CD4-positive, alpha-beta T cell treated with Interleukin-1 beta for 1 hour (primary cell): Measurements from ENCODE around the gene PHACTR1.

Source experiments
- DNase-seq, 2 donors: peaks; one replicate each; pipeline ENCODE4 v3.0.0-alpha.2; 2020 to 2022

The PHACTR1 gene

DNA sequence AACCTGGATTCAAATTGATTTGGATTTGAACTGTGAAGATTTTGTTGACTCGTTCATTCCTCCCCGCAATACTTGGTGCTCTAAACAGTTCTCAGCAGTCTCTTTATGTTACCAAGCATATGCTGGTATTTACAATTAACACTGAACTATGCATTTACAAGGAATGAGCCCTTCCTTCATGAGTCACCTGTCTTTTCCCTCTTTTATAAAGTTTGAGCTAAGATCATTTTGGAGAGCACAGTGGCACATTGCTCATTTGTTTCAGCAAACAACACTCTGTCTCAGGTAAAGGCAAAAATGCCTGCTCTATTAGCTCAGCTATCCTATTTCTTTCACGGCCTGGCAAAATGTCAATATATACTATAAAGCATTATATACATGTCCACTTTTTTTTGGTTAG lies 285.4 kb downstream of the PHACTR1 start:
- no peak for DNase-seq

DNA sequence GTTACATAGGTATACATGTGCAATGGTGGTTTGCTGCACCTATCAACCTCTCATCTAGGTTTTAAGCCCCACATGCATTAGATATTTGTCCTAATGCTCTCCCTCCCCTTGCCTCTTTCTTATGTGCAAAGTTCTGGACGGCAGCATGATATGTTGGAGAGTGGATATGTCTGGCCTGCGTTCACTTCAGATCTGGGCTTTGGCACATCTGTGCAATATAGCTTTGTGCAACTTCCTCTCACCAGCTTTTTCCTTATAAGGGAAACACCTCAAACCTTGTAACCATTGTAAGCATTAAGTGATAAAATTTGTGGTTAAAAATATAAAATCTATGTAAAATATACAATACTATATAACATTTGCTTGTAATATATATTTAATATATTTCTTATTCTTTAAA lies 288.0 kb downstream of the PHACTR1 start:
- DNase-seq, result no peak

DNA sequence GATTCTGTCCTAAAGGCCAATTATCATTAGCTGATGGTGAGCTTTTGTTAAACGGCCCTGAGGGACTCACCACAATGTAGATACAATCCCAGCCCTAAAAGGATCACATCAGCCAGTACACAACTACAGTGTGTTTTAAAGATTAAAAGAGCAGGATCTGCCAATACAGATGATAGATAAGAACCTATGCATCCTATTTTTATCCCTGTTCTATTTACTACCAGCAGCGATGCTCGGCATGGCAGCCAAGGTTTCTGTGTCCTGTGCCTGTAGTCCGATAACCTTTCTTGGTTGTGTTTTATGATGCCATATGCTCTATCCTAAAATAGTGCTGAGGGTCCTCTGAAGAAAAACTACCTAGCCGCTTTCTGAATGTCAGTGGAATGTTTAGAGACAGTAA lies 289.4 kb downstream of the PHACTR1 start:
- DNase-seq, result no peak

DNA sequence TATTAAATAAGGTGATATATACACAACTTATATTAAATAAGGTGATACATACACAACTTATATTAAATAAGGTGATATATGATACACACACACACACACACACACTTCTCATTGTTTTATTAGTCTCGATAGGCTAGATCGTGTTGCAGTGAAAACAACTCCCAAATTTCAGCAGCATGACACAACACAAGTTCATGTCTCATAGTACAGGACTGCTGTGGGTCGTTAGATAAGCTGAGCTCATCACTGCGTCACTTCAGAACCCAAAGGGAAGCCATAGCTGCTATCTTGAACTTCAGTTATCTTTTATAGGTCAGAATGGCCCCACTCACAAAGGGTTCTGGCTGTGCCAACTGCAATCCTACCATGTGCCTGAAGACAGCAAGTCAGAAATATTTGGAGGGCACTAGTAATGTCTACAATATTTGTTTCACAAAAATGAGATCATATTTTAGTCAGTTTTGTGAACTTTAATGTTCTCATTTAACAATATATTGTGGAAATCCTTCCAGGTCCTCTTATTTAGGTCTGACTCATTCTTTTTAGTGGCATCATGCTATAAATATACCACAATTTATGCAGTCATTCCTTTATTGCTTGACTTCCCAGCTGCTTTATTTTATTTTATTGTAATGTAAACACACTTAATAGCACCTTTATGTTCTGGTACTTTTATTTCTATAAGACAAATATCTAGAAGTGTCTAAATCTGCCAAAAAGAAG lies 290.2 kb downstream of the PHACTR1 start:
- DNase-seq, result no peak

DNA sequence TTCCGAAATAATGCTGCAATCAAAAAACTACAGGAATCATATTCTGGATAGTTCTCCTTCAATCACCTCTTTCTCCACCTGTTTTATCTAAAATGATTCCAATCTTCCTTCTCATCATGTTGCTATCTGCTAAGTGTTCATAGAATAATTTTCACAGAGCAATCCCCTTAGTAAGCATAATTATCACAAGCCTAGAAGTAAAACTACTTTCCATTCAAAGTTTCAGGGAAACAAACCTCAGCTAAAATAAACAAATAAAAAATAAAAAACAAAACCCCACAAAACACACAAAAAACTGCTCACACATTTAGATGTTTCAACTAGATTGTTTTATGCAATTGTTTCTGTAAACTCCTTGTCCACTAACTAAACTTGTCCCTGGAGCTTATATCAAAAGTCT lies 291.2 kb downstream of the PHACTR1 start:
- DNase-seq, result no peak

DNA sequence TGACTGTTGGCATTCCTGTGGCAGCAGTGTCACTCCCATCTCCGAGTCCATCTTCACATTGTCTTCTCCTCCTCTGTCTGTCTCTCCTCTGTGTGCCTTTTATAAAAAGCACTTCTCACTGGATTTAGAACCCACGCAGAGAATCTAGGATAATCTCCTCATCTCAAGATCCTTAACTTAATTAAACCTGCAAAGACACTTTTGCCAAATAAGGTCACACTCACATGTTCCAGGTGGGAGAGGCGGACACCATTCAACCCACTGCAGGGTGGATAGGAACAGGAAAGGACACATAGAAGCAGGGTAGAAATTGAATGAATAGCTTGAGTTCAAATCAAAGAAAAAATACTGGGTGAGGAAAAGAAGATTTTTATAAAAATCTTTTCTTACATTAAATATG lies 292.5 kb downstream of the PHACTR1 start:
- no peak for DNase-seq

DNA sequence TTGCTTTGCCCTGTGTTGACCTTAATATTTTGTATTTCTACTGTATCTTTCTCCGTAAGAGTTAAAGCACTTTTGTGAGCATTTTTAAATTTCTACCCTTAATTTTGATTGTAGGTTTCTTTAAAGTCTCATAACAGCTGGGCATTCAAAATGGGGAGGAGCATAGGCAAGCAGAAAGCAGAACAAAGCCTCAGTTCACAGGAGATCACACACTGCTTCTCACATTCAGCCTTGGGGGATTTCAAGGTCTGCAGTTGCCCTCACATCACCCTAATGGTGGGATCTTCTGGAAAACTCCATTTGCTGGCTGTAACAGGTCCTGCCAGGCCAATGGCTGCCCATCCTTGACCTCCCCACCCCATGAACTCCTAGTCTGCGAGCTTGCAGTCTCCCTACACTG lies 292.9 kb downstream of the PHACTR1 start:
- no peak for DNase-seq

DNA sequence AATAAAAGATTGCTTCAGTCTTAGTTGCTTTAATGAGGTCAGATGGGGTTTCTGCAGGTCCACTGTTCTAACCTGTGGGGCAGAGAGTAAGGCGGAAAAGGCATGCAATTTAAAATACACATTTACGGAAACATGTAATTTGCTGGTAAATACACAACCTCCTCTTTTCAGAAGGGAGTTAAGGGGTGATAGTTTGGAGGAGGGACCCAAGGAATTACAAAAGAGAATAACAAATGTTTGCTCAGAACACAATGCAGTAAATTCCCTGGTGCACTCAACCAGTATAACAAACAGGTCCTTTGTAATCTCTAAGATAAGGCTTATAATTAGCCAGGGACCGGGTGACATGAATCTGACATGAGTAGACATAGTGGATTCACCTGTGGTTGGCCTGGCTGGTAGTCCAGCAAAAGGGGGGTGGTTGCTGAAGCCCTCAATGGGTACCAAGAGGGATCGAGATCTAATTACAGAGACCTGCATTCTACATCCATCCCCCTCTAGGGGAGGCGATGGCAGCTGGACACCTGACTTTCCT lies 295.1 kb downstream of the PHACTR1 start:
- no peak for DNase-seq

DNA sequence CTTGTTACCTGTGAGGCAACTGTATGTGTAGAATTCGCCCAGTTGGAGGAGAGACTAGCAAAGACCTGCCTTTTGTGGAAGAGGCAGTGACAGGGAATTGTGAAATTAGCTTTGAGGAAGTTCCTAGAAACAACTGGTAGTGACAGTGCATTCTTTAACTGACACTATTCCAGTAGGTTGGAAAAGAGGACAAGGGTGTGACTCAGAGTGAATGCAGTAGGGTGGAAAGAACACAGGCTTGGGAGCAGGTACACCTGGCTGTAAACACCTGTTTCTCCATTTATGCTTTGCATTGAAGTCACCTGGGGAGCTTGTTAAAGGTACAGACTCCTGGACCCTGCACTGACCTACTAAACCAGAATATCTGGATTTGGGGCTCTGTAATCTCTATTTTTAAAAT lies 295.7 kb downstream of the PHACTR1 start:
- DNase-seq, result no peak

DNA sequence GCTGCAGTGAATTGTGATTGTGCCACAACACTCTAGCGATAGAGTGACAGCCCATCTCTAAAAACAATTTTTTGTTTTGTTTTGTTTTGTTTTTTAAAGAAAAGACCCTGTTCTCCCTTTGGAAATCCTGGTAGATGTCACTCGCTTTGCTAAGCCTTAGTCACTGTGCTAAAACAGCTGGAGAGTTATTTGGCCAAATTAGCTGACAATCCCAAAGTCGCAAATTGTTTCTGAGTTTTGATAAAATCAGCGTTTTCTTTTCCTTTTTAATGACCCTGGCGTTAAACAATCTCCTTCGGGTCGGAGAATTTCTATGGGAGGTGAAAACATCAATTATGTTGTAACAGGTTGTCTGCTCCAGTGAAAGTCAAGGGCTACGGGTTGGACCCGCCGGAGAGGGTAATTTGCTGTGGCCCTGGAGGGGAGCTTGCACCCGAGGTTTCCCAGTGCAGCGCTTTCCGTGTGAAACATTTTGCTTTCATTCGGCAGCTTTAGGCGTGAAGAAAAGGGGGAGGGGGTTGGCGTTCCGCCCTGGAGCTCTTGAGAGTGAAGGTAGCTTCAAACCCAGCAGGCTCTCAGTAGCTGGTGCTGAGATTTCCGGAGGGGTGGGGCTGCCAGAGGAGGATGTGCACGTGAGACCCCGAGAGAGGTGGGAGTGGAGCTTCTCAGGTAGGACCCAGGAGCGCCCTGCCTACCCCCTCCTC lies 296.6 kb downstream of the PHACTR1 start:
- peak in 1 of 2 donors; percentile 1 for DNase-seq

DNA sequence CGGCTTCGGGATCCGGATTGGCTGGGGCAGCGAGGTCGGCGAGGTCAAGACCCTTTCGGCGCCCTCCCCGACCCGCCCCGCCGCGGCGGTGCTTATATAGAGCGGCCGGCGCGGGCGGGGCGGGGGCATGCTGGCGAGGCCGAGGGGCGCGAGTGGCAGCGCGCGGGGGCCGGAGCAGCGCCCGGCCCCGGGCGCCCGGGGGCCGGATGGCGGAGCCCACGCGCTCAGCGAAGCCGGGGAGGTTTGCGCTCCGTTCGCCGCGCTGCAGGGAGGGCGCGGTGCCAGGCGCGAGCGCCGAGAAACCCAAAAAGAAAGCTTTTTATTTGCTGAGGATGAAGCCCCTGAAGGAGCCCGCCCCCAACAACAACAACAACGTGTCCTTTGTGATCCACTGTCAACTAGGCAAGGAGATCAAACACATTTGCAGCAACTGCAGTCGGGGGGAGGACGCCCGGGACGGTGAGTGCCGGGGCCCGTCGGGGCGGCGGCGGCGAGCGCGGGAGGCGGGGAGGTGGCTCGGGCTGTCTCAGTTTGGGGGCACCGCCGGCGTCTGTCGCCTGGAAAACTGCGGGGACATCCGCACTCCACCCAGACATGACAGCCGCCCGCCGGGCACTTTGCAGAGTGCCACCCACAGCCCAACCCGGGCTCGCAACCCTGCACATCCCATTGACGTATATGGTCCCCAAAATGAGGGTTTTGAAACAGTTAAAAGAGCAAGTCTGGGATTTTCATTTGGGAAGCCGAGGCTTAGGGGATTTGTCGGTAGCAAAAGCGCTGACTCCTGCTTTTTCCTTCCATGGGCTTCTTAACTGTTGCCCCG lies 297.3 kb downstream of the PHACTR1 start:
- no peak for DNase-seq

DNA sequence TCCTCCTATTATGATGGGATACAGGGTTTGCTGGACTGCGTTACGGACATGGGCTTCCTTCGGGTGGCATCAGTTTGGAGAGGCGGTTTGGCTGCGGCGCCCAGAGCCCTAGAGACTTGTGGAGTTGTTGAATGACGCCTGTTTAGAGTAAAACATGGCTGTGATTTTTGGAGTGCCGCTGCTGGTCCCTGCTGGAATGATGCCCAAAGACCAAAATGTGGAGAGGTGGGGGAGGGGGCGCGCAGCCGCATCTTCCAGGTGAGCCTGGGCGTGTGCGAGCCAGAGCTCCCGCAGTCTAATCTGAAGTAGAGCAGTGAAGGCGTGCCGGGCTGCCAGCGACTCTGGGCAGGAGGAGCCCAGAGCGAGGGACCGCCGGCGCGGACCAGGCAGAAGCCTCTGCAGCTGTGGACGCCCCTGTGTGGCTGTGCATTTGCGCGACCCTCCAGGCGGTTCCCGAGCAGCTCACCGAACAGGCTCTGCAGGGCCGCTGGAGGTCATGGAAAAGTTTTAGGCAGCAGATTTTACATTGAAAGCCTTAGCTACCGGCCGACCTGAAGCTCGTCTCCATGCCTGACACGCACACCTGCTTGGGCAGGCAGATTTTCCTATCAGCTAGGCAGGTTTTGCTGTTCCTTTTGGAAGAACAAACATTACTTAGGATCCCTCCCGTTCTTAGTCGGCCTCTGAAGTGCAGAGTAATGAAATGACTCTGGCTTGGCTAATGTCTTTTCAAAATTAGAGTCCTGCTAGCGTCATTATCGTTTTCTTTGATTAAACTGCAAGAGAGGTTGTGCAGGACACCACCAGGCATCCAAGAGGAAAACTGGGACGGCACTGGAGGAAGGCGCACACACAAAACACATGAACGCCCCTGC lies 298.2 kb downstream of the PHACTR1 start:
- DNase-seq, result no peak

DNA sequence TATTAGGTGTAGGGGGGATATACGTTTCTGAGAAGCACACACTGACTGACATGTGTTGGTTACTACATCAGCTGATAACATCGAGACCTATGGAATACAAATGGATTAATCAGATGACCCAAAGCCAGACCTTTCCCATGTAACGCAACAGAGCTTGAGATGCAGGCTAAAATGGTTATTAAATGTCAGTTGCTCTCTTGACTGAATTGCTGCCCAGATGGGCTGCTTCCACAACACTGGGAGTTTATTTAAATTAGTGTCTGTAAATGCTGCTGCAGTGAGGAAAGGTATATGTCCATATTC lies 298.8 kb downstream of the PHACTR1 start:
- DNase-seq, result no peak

DNA sequence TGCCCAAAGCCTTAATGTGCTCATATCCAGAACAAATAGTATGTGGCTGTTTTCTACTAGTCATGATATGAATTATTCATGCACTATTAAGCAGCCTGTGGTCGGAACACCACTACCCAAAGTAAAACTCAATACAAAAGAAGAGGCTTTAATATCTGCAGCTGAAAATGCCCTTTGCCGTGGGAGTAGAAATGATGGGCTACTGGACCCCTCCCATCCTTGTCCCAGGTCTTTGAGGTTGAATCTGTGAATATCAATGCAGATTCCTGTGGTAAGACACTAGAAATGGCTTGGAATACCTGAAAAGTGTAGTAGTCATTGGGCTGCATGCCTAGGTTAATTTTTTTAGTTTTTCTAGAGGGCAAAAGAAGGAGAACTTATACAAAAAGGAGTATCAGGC lies 308.0 kb downstream of the PHACTR1 start:
- DNase-seq, result no peak

DNA sequence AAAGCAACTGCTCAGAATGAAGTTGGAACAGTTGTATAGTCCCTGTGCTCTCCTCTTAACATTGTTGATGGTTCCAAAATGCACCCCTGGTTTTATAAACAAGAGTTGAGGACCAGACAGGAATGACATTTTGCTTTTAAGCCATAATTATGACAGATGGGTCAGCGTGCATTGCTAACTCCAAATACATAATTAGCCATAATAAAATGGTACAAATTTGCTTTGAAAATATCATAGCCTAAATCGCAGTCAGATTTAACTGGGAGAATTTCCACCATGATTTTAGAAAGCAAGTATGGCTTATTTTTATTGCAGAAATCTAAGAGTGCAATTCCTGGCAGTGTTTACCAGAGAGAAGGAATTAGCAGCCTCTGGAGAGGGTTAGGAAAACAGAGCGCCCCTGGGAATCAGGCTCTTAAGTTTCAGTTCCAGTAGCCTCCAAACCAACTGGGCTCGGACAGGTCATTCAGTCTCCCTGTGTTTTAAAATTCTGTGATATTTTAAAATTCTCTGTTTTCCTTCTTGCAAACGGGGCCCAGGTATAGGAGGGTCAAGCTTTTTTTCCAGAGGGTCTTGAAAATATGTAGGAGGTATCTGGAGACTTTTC lies 309.4 kb downstream of the PHACTR1 start:
- no peak for DNase-seq

DNA sequence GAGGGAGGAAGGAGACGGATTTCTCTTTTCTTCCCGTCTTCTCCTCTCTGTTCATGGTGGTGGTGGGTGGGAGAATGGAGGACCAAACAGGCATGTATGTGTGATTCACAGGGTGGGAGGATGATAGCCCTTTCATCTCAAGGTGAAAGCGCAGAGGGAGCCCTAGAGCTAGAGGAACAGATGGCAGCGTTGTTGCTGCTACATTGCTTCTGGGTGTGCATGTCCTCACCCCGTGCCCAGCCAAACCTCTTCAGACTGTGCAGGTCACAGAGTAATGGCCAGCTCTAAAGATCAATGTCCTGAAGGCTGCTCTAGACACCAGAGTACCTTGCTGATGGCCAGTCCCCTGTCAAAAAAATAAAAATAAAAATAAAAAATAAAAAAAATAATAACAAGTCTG lies 310.0 kb downstream of the PHACTR1 start:
- no peak for DNase-seq

DNA sequence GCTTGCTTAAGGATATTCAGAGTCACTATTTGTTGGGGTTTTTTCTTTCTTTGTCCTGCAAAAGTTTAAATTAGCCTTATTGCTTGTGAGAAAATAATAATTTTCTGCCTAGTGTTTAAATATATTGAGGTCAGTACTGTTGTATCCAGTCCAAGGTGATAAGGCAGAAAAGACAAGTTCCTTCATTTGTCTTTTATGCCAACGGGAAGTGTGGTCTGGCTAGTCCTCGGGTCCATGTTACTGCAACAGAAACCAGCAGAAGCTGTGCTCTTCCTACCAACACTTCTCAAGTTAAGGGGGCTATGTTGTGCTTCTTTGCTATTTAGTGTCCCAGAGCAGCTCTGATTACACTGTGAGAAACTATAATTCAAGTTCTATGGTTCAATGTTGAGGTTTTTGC lies 310.6 kb downstream of the PHACTR1 start:
- DNase-seq, result no peak

DNA sequence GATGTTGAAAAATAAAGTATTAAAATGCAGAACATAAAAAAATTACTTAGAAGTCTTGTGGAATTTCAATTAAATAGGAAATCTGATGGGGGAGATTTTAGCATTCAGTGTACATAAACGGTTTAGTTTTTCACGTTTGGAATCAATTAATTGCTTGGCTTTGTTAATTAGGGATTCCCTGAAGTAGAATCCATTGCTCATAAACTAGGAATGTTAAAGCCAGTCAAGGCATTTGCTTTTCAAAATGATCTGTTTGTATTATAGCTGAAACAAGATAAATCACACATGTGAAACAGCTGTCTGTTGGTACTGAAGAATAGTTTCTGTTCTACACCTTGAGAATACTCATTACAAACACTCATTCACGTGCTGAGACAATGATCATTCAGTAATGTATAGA lies 313.8 kb downstream of the PHACTR1 start:
- DNase-seq, result no peak

DNA sequence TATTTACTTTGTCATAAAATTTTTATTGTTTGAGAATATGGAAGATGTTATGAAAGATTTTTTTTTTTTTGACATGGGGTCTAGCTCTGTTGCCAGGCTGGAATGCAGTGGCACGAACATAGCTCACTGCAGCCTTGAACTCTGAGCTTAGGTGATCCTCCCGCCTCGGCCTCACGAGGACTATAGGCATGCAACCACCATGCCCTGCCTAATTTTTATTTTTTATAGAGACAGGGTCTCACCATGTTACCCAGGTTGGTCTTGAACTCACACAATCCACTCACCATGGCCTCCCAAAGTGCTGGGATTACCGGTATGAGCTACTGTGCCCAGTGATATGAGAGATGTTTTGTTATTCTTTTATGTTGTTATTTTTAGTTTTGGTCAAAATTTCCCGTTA lies 316.0 kb downstream of the PHACTR1 start:
- no peak for DNase-seq

DNA sequence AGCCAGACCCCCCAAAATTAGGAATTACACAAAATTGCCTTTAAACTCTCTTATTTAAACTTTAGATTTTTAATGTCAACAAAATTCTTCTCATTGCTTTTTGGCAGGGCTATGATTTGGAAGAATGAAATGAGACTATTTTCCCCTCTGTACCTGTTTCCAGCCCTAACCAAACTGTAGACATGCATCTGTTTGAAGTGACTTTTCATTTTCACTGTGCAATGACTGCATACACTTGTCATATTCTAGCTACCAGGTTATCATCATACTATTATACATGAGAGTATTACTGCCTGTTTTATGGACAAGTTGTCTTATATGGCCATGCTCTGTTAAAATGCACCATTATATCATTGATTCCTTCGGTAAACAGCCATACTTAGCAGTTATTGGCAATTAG lies 316.6 kb downstream of the PHACTR1 start:
- no peak for DNase-seq

DNA sequence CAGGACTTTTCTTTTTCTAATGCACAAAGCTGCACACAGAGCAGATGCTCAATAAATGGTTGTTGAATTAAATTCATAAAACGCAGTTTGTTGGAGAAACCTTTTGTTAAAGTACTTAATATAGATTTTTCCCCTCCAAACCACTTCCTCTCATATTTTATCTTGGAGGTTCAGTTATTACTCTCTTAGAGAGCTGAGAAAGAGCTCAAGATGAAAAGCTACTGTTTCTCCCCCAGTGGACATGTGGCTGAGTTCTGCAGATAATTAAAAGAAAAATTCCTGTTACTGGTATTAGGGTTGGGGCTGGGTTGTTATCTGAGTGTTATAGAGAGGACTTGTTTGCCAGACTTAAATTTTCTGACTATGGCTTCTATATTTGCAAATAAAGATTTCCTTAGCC lies 317.7 kb downstream of the PHACTR1 start:
- no peak for DNase-seq

DNA sequence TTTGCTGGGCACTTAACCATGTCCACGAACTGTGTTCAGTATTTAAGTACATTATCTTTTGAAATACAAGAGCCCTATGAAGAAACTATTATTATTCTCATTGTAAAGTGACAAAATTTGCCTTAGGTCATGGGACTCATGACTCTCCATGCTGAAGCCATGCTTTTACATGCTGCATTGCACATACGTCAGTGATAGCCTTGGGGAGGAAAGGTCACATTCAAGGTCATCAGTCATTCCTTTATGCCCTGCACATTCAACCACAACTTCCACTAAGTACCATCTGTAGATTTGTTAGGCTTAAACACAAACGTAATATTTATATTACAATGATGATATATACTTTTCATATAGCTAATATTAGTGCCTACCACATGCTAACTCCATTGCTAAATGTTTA lies 319.0 kb downstream of the PHACTR1 start:
- no peak for DNase-seq
